ENCODE measurements around the gene TAGLN2.

GRCh38 chr1:159911326-159912070 lies 13.8 kb downstream of the TAGLN2 start:
- TF ChIP-seq, protein P1, sequence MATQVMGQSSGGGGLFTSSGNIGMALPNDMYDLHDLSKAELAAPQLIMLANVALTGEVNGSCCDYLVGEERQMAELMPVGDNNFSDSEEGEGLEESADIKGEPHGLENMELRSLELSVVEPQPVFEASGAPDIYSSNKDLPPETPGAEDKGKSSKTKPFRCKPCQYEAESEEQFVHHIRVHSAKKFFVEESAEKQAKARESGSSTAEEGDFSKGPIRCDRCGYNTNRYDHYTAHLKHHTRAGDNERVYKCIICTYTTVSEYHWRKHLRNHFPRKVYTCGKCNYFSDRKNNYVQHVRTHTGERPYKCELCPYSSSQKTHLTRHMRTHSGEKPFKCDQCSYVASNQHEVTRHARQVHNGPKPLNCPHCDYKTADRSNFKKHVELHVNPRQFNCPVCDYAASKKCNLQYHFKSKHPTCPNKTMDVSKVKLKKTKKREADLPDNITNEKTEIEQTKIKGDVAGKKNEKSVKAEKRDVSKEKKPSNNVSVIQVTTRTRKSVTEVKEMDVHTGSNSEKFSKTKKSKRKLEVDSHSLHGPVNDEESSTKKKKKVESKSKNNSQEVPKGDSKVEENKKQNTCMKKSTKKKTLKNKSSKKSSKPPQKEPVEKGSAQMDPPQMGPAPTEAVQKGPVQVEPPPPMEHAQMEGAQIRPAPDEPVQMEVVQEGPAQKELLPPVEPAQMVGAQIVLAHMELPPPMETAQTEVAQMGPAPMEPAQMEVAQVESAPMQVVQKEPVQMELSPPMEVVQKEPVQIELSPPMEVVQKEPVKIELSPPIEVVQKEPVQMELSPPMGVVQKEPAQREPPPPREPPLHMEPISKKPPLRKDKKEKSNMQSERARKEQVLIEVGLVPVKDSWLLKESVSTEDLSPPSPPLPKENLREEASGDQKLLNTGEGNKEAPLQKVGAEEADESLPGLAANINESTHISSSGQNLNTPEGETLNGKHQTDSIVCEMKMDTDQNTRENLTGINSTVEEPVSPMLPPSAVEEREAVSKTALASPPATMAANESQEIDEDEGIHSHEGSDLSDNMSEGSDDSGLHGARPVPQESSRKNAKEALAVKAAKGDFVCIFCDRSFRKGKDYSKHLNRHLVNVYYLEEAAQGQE (IDR thresholded peaks at IDR 0.05; ENCODE audit: borderline replicate concordance), result no peak
- TF ChIP-seq, protein P1 (CRISPR knock-in tag; IDR thresholded peaks at IDR 0.05; ENCODE audit: low read depth), result no peak
- TF ChIP-seq TCF7L2 (IDR thresholded peaks at IDR 0.05; ENCODE audit: low read depth, low read length), result no peak
- TF ChIP-seq NCOR1 (IDR thresholded peaks at IDR 0.05), result no peak
- TF ChIP-seq POLR2AphosphoS5 (IDR thresholded peaks at IDR 0.05; ENCODE audit: control insufficient read depth, insufficient read depth, low read depth, low read length), result no peak
- 0 out of 4 replicates have a peak, but pooled peaks of 1 of the 2 experiments have one; percentile 12 for TF ChIP-seq MAZ (CRISPR knock-in tag; conservative IDR thresholded peaks at IDR 0.05 in 1 of 2, IDR thresholded peaks at IDR 0.05 in 1 of 2)
